ENCODE results near the gene ACVR1. TPM values are rescaled to one million over a fixed set of nuclear protein-coding genes. Genes with fewer than 3 reads are reported as not detected.
A peak's percentile ranks its signal among the peaks of the same experiment; 100 is the strongest.

The ACVR1 gene
- total and polyA plus RNA-seq, 9 of the 15 experiments (the other 6 are each of a cell fraction or from before 2014, with no cell fraction given): 3.8 to 14.3 (median 6.9) TPM

DNA sequence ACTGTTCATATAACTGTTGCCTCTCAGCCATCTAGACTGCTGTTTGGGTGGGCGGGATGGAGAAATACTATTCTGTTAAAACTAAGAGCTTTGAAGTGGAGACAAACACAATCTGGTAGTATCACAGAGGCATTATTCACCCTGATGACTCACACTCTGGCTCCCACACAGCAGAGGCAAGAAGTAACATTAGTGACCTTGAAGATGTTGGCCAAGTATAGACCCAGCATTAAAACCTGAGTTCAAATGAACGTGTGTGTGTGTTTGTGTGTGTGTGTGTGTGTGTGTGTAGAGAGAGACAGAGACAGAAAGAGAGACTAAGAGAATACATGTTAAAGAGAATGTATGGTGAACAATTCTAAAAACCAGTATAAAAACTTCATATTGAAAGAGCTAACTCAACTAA lies 22.5 kb upstream of the ACVR1 start (continued):
- peak; percentile 29 to 44; a peak in 2 of 4 replicates for TF ChIP-seq TRIM24 (IDR thresholded peaks at IDR 0.05)
- no peak for TF ChIP-seq KLF13 (tag; IDR thresholded peaks at IDR 0.05; ENCODE audit: borderline replicate concordance, low read depth)
- TF ChIP-seq ZNF408 (CRISPR knock-in tag; IDR thresholded peaks at IDR 0.05; ENCODE audit: low read depth): no peak
- TF ChIP-seq, protein P1, sequence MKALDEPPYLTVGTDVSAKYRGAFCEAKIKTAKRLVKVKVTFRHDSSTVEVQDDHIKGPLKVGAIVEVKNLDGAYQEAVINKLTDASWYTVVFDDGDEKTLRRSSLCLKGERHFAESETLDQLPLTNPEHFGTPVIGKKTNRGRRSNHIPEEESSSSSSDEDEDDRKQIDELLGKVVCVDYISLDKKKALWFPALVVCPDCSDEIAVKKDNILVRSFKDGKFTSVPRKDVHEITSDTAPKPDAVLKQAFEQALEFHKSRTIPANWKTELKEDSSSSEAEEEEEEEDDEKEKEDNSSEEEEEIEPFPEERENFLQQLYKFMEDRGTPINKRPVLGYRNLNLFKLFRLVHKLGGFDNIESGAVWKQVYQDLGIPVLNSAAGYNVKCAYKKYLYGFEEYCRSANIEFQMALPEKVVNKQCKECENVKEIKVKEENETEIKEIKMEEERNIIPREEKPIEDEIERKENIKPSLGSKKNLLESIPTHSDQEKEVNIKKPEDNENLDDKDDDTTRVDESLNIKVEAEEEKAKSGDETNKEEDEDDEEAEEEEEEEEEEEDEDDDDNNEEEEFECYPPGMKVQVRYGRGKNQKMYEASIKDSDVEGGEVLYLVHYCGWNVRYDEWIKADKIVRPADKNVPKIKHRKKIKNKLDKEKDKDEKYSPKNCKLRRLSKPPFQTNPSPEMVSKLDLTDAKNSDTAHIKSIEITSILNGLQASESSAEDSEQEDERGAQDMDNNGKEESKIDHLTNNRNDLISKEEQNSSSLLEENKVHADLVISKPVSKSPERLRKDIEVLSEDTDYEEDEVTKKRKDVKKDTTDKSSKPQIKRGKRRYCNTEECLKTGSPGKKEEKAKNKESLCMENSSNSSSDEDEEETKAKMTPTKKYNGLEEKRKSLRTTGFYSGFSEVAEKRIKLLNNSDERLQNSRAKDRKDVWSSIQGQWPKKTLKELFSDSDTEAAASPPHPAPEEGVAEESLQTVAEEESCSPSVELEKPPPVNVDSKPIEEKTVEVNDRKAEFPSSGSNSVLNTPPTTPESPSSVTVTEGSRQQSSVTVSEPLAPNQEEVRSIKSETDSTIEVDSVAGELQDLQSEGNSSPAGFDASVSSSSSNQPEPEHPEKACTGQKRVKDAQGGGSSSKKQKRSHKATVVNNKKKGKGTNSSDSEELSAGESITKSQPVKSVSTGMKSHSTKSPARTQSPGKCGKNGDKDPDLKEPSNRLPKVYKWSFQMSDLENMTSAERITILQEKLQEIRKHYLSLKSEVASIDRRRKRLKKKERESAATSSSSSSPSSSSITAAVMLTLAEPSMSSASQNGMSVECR (CRISPR knock-in tag; IDR thresholded peaks at IDR 0.05): no peak
- TF ChIP-seq ZNF253 (CRISPR knock-in tag; conservative IDR thresholded peaks at IDR 0.05): no peak
- no peak for TF ChIP-seq HMGN3 (IDR thresholded peaks at IDR 0.05; ENCODE audit: borderline replicate concordance, extremely low read depth, insufficient read length, low read depth, low read length)
- no peak for TF ChIP-seq MTA1 (IDR thresholded peaks at IDR 0.05; ENCODE audit: borderline replicate concordance)
- TF ChIP-seq RBBP5 (IDR thresholded peaks at IDR 0.05; ENCODE audit: borderline replicate concordance, insufficient read depth, low read length, poor library complexity, severe bottlenecking): no peak
- TF ChIP-seq RB1 (IDR thresholded peaks at IDR 0.05; ENCODE audit: low read depth): no peak
- TF ChIP-seq PHF8 (IDR thresholded peaks at IDR 0.05; ENCODE audit: borderline replicate concordance, low read length): no peak
- TF ChIP-seq DPF2 (IDR thresholded peaks at IDR 0.05): peak; percentile 96
- no peak for TF ChIP-seq L3MBTL2 (IDR thresholded peaks at IDR 0.05)
- TF ChIP-seq SNRNP70 (optimal IDR thresholded peaks at IDR 0.05; ENCODE audit: low read depth, low read length): no peak
- TF ChIP-seq NR2C1 (IDR thresholded peaks at IDR 0.05): no peak
- TF ChIP-seq NR2C1 (tag; IDR thresholded peaks at IDR 0.05): 0 out of 2 replicates have a peak, but pooled peaks have one; percentile 34
- TF ChIP-seq SMARCA5 (IDR thresholded peaks at IDR 0.05): no peak
- no peak for TF ChIP-seq CBX2 (IDR thresholded peaks at IDR 0.05; ENCODE audit: insufficient read depth, low read length, poor library complexity, severe bottlenecking)
- TF ChIP-seq RBM34 (IDR thresholded peaks at IDR 0.05; ENCODE audit: borderline replicate concordance, insufficient read depth, low read length): no peak
- peak; percentile 38; the same call in 1 of the 2 replicates for TF ChIP-seq C11orf30 (IDR thresholded peaks at IDR 0.05; ENCODE audit: low read depth)
- no peak for TF ChIP-seq NCOA4 (IDR thresholded peaks at IDR 0.05; ENCODE audit: partially characterized antibody)
- TF ChIP-seq, protein P2, sequence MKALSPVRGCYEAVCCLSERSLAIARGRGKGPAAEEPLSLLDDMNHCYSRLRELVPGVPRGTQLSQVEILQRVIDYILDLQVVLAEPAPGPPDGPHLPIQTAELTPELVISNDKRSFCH (CRISPR knock-in tag; IDR thresholded peaks at IDR 0.05): no peak
- TF ChIP-seq, protein P2 (tag; IDR thresholded peaks at IDR 0.05): no peak
- TF ChIP-seq MEIS2 (IDR thresholded peaks at IDR 0.05; ENCODE audit: partially characterized antibody): peak; percentile 69
- TF ChIP-seq, protein P3, sequence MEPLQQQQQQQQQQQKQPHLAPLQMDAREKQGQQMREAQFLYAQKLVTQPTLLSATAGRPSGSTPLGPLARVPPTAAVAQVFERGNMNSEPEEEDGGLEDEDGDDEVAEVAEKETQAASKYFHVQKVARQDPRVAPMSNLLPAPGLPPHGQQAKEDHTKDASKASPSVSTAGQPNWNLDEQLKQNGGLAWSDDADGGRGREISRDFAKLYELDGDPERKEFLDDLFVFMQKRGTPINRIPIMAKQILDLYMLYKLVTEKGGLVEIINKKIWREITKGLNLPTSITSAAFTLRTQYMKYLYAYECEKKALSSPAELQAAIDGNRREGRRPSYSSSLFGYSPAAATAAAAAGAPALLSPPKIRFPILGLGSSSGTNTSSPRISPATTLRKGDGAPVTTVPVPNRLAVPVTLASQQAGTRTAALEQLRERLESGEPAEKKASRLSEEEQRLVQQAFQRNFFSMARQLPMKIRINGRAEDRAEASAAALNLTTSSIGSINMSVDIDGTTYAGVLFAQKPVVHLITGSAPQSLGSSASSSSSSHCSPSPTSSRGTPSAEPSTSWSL (CRISPR knock-in tag; IDR thresholded peaks at IDR 0.05; ENCODE audit: borderline replicate concordance): no peak

All from K562 (cell line).